H9 (cell line): ENCODE results near the gene NRXN3. TPM values are rescaled to one million over a fixed set of nuclear protein-coding genes. Genes with fewer than 3 reads are reported as not detected.

Source experiments
- DNase-seq: peaks from one replicate; pipeline ENCODE4 v3.0.0-alpha.2; 2017
- H2AFZ ChIP-seq: one replicate; pipeline ENCODE4 v1.6.1; 2013; ENCODE audit warnings: mild to moderate bottlenecking, low read length, control low read depth, moderate library complexity
- H2AK5ac ChIP-seq: 2 replicates; pipeline ENCODE4 v1.6.1; 2013; ENCODE audit warnings: low read length, control low read depth, mixed read lengths; ENCODE audit not compliant: insufficient read length
- H2BK120ac ChIP-seq: one replicate; pipeline ENCODE4 v1.6.1; 2013; ENCODE audit warnings: low read depth, mild to moderate bottlenecking, low read length, control low read depth, inconsistent platforms; ENCODE audit not compliant: poor library complexity, severe bottlenecking
- H2BK12ac ChIP-seq: 2 replicates; pipeline ENCODE4 v1.6.1; 2013; ENCODE audit warnings: low read length, control low read depth, mixed read lengths, low read depth; ENCODE audit not compliant: insufficient read length
- H2BK15ac ChIP-seq: 2 replicates; pipeline ENCODE4 v1.6.1; 2013; ENCODE audit warnings: low read depth, low read length, control low read depth
- H2BK20ac ChIP-seq: one replicate; pipeline ENCODE4 v1.6.1; 2013; ENCODE audit warnings: low read depth, mild to moderate bottlenecking, low read length, control low read depth, inconsistent platforms; ENCODE audit not compliant: poor library complexity, severe bottlenecking
- H2BK5ac ChIP-seq: 2 replicates; pipeline ENCODE4 v1.6.1; 2013; ENCODE audit warnings: low read length, control low read depth, mixed read lengths; ENCODE audit not compliant: insufficient read length
- H3K14ac ChIP-seq: 2 replicates; pipeline ENCODE4 v1.6.1; 2013; ENCODE audit warnings: low read length, control low read depth; ENCODE audit not compliant: insufficient read depth
- H3K18ac ChIP-seq: 2 replicates; pipeline ENCODE4 v1.6.1; 2013; ENCODE audit warnings: low read depth, mild to moderate bottlenecking, mixed read lengths, low read length, control low read depth; ENCODE audit not compliant: insufficient read length
- H3K23ac ChIP-seq: 2 replicates; pipeline ENCODE4 v1.6.1; 2013; ENCODE audit warnings: low read length, control low read depth, mixed read lengths, low read depth; ENCODE audit not compliant: insufficient read length
- H3K23me2 ChIP-seq: 2 replicates; pipeline ENCODE4 v1.6.1; 2013; ENCODE audit warnings: low read depth, mild to moderate bottlenecking, mixed read lengths, low read length, control low read depth; ENCODE audit not compliant: insufficient read length, poor library complexity, severe bottlenecking
- H3K27ac ChIP-seq: 2 replicates; pipeline ENCODE4 v1.5.1; 2013; ENCODE audit warnings: low read length, control low read depth, mixed read lengths, low read depth; ENCODE audit not compliant: insufficient read length
- H3K27me3 ChIP-seq: 2 replicates; pipeline ENCODE4 v1.6.1; 2013; ENCODE audit warnings: low read length, control low read depth, inconsistent platforms; ENCODE audit not compliant: insufficient read depth
- H3K4ac ChIP-seq: 2 replicates; pipeline ENCODE4 v1.6.1; 2013; ENCODE audit warnings: low read depth, mild to moderate bottlenecking, control low read depth, inconsistent platforms, low read length, moderate library complexity
- H3K4me1 ChIP-seq: 2 replicates; pipeline ENCODE4 v1.6.1; 2013; ENCODE audit warnings: low read length, control low read depth, inconsistent platforms; ENCODE audit not compliant: insufficient read depth
- H3K4me2 ChIP-seq: 2 replicates; pipeline ENCODE4 v1.6.1; 2013; ENCODE audit warnings: low read length, control low read depth, mixed read lengths; ENCODE audit not compliant: insufficient read length, insufficient read depth
- H3K56ac ChIP-seq: 2 replicates; pipeline ENCODE4 v1.6.1; 2013; ENCODE audit warnings: low read depth, mild to moderate bottlenecking, mixed read lengths, low read length, control low read depth; ENCODE audit not compliant: insufficient read length
- H3K79me1 ChIP-seq: 2 replicates; pipeline ENCODE4 v1.6.1; 2013; ENCODE audit warnings: low read depth, mild to moderate bottlenecking, moderate library complexity, low read length, control low read depth, inconsistent platforms; ENCODE audit not compliant: insufficient read depth, poor library complexity, severe bottlenecking
- H3K79me2 ChIP-seq: 2 replicates; pipeline ENCODE4 v1.6.1; 2013; ENCODE audit warnings: low read length, control low read depth, inconsistent platforms; ENCODE audit not compliant: insufficient read depth
- H3K9ac ChIP-seq: 2 replicates; pipeline ENCODE4 v1.6.1; 2013; ENCODE audit warnings: low read length, control low read depth, mixed read lengths; ENCODE audit not compliant: insufficient read length; ENCODE audit errors: extremely low read depth
- H3K9me3 ChIP-seq: one replicate; pipeline ENCODE4 v1.6.1; 2013; ENCODE audit warnings: low read depth, low read length, inconsistent platforms; ENCODE audit not compliant: control insufficient read depth
- H3T11ph ChIP-seq: one replicate; pipeline ENCODE4 v1.6.1; 2013; ENCODE audit warnings: mild to moderate bottlenecking, low read length, control low read depth, inconsistent platforms
- H4K20me1 ChIP-seq: one replicate; pipeline ENCODE4 v1.6.1; 2013; ENCODE audit not compliant: control insufficient read depth, insufficient read length, insufficient read depth
- H4K5ac ChIP-seq: 2 replicates; pipeline ENCODE4 v1.6.1; 2013; ENCODE audit warnings: low read depth, mild to moderate bottlenecking, mixed read lengths, low read length, control low read depth; ENCODE audit not compliant: insufficient read length
- H4K8ac ChIP-seq: replicated peaks from 2 replicates; pipeline ENCODE4 v1.6.1; 2013; ENCODE audit warnings: low read length, control low read depth, mixed read lengths, low read depth; ENCODE audit not compliant: insufficient read length
- H4K91ac ChIP-seq: 2 replicates; pipeline ENCODE4 v1.6.1; 2013; ENCODE audit warnings: low read depth, mild to moderate bottlenecking, moderate library complexity, mixed read lengths, low read length, control low read depth; ENCODE audit not compliant: insufficient read length
- H3K27ac Mint-ChIP-seq, 3 experiments: 2 replicates in 2 of 3; 3 replicates in 1 of 3; pipeline ENCODE4 v1.8.0; 2020 to 2021; ENCODE audit warnings: mixed read lengths in 3 of 3, mild to moderate bottlenecking in 1 of 3, moderate library complexity in 1 of 3
- H3K27me3 Mint-ChIP-seq: 2 replicates; pipeline ENCODE4 v1.8.0; 2021; ENCODE audit warnings: low read depth, mild to moderate bottlenecking, moderate library complexity, mixed read lengths
- H3K36me3 Mint-ChIP-seq, 3 experiments: 2 replicates in 2 of 3; 3 replicates in 1 of 3; pipeline ENCODE4 v1.8.0; 2020 to 2021; ENCODE audit warnings: low read depth in 3 of 3, mixed read lengths in 3 of 3; ENCODE audit not compliant: insufficient read depth in 1 of 3
- H3K4me1 Mint-ChIP-seq, 2 experiments: 2 replicates each; pipeline ENCODE4 v1.8.0; 2020; ENCODE audit warnings: mixed read lengths in 2 of 2
- H3K4me3 Mint-ChIP-seq, 2 experiments: 2 replicates in 1 of 2; 3 replicates in 1 of 2; pipeline ENCODE4 v1.8.0; 2020 to 2021; ENCODE audit warnings: mild to moderate bottlenecking in 2 of 2, mixed read lengths in 2 of 2, moderate library complexity in 1 of 2
- H3K9me3 Mint-ChIP-seq, 2 experiments: 2 replicates in 1 of 2; 3 replicates in 1 of 2; pipeline ENCODE4 v1.8.0; 2020; ENCODE audit warnings: mild to moderate bottlenecking in 2 of 2, mixed read lengths in 2 of 2, moderate library complexity in 1 of 2
- WGBS: extraction: QIAGEN DNeasy Blood & Tissue Kit; methylation state at CpG from one replicate; pipeline ENCODE4 v1.1.7; 2013; ENCODE audit warnings: missing lambda C conversion rate, low lambda C conversion rate, mixed read lengths; ENCODE audit not compliant: insufficient read length; ENCODE audit errors: extremely low coverage; 5-methylcytosine and 5-hydroxymethylcytosine counted together
- total RNA-seq: library from RNA; stranded (reverse); gene quantifications from 2 replicates; pipeline ENCODE4 v1.2.1, GENCODE V29; 2021
- TF ChIP-seq, protein P1 (sequence below): fragments of 200-600 bp; sonication (generic); conservative IDR thresholded peaks from 3 replicates; pipeline ENCODE4 v1.8.0; 2021; ENCODE audit warnings: antibody characterized with exemption, mild to moderate bottlenecking

The NRXN3 gene
- total RNA-seq, 1 experiment from 2014 or later: 1.8 TPM

DNA sequence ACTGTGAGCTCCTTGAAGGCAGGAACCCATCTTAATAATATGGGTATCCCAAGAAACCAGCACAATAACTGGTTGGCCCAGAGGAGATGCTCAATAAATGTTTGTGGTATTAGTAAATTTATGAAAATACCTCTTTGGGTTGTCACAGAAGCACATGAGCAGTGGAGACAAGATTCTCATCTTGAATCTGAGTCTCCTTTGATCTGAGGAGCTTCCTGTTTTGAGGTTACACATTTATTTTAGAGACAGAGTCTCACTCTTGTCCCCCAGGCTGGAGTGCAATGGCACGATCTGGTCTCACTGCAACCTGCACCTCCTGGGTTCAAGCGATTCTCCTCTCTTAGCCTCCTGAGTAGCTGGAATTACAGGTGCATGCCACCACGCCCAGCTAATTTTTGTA, 247.4 kb downstream of the NRXN3 start:
- Mint-ChIP-seq H3K27ac (no peak overlapping the region), H3K4me1 (no peaks in the 10 kb centered on the region), H3K9me3 (no peaks in the 10 kb centered on the region), H3K27me3 (peaks cover 4% of the 10 kb centered on the region), H3K36me3 (no peaks in the 10 kb centered on the region; a peak in 1 of 7 replicates), H3K4me3 (no peak overlapping the region)
- no peak overlapping the region for H3K9ac ChIP-seq
- no peak overlapping the region for H3K4ac ChIP-seq
- H3K4me1 ChIP-seq: no peaks in the 10 kb centered on the region
- H3K23me2 ChIP-seq: no peaks in the 10 kb centered on the region
- H2BK20ac ChIP-seq: no peak overlapping the region
- TF ChIP-seq, protein P1, sequence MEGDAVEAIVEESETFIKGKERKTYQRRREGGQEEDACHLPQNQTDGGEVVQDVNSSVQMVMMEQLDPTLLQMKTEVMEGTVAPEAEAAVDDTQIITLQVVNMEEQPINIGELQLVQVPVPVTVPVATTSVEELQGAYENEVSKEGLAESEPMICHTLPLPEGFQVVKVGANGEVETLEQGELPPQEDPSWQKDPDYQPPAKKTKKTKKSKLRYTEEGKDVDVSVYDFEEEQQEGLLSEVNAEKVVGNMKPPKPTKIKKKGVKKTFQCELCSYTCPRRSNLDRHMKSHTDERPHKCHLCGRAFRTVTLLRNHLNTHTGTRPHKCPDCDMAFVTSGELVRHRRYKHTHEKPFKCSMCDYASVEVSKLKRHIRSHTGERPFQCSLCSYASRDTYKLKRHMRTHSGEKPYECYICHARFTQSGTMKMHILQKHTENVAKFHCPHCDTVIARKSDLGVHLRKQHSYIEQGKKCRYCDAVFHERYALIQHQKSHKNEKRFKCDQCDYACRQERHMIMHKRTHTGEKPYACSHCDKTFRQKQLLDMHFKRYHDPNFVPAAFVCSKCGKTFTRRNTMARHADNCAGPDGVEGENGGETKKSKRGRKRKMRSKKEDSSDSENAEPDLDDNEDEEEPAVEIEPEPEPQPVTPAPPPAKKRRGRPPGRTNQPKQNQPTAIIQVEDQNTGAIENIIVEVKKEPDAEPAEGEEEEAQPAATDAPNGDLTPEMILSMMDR: no peak
- no peak overlapping the region for H3K14ac ChIP-seq
- no peak overlapping the region for H4K5ac ChIP-seq
- no peak overlapping the region for H3K27ac ChIP-seq
- H3K4me2 ChIP-seq: no peak overlapping the region
- H4K8ac ChIP-seq: no peak overlapping the region
- no peak overlapping the region for H2AFZ ChIP-seq
- no peak overlapping the region for H3K56ac ChIP-seq
- no peak overlapping the region for H3K23ac ChIP-seq
- H3K79me1 ChIP-seq: no peaks in the 10 kb centered on the region
- no peak overlapping the region for H3K18ac ChIP-seq
- H2BK12ac ChIP-seq: no peak overlapping the region
- DNase-seq: no peak
- no peak overlapping the region for H2BK5ac ChIP-seq
- no peak overlapping the region for H4K91ac ChIP-seq
- H3K9me3 ChIP-seq: no peaks in the 10 kb centered on the region
- H3K27me3 ChIP-seq: no peaks in the 10 kb centered on the region
- no CpG with 5 or more reads among the region's 3 CpGs for WGBS
- H3T11ph ChIP-seq: no peak overlapping the region
- no peak overlapping the region for H2BK15ac ChIP-seq
- H2AK5ac ChIP-seq: no peak overlapping the region
- H3K79me2 ChIP-seq: no peaks in the 10 kb centered on the region
- no peaks in the 10 kb centered on the region for H4K20me1 ChIP-seq
- H2BK120ac ChIP-seq: no peak overlapping the region
